ENCODE data around the gene ZC2HC1C. TPM values are rescaled to one million over a fixed set of nuclear protein-coding genes. Genes with fewer than 3 reads are reported as not detected.

The ZC2HC1C gene
- total and polyA plus RNA-seq, 9 of the 15 experiments (the other 6 are each of a cell fraction or from before 2014, with no cell fraction given), result 6.3 to 9.2 (median 7.7) TPM

DNA sequence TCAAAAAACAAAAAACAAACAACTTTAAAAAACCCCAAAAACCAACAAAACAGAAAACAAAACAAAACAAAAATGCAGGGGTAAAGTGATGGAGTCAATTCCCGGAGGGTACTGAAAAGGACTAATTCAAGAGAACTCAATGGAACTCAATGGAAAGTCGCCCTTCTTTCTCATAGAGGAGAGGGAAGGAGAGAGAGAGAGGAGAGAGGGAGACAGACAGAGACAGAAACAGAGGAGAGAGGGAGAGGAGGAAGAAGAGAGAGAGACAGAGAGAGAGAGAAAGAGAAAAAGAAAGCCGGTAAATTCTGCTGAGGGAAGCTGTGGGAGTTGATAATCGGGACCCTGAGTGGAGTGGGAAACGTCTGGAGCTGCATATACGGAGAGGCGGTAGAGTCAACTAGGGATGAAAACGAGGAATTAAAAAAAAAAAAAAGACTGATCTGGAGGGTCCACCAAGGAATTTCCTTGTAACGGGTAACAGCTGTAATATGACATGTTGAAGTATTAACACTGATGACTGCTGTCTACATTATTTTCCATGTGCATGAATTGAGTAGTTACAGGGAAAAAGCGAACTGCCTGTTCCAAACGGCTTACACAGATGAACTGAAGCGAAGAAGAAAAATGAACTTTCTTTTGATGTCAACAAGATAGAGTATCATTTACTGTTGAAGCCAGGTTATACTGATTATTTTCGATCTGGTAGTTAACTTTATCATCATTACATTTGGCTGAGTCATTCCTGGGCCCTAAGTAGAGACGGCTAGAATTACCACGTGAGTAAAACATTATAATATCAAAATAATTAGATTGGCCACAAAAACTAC lies 934 bp upstream of the ZC2HC1C start (continued):
- no peak for TF ChIP-seq ZNF134 (CRISPR knock-in tag; conservative IDR thresholded peaks at IDR 0.05)
- no peak for TF ChIP-seq ZKSCAN1 (IDR thresholded peaks at IDR 0.05; ENCODE audit: low read depth, low read length)
- 0 out of 2 replicates have a peak, but pooled peaks have one; percentile 71 for TF ChIP-seq EHMT2 (IDR thresholded peaks at IDR 0.05)
- no peak for TF ChIP-seq HCFC1 (IDR thresholded peaks at IDR 0.05; ENCODE audit: low read depth, low read length)
- TF ChIP-seq, protein P1, sequence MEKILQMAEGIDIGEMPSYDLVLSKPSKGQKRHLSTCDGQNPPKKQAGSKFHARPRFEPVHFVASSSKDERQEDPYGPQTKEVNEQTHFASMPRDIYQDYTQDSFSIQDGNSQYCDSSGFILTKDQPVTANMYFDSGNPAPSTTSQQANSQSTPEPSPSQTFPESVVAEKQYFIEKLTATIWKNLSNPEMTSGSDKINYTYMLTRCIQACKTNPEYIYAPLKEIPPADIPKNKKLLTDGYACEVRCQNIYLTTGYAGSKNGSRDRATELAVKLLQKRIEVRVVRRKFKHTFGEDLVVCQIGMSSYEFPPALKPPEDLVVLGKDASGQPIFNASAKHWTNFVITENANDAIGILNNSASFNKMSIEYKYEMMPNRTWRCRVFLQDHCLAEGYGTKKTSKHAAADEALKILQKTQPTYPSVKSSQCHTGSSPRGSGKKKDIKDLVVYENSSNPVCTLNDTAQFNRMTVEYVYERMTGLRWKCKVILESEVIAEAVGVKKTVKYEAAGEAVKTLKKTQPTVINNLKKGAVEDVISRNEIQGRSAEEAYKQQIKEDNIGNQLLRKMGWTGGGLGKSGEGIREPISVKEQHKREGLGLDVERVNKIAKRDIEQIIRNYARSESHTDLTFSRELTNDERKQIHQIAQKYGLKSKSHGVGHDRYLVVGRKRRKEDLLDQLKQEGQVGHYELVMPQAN (IDR thresholded peaks at IDR 0.05; ENCODE audit: borderline replicate concordance), result 0 out of 2 replicates have a peak, but pooled peaks have one; percentile 24
- no peak for TF ChIP-seq GTF2F1 (IDR thresholded peaks at IDR 0.05; ENCODE audit: low read depth, low read length)
- TF ChIP-seq, protein P2, sequence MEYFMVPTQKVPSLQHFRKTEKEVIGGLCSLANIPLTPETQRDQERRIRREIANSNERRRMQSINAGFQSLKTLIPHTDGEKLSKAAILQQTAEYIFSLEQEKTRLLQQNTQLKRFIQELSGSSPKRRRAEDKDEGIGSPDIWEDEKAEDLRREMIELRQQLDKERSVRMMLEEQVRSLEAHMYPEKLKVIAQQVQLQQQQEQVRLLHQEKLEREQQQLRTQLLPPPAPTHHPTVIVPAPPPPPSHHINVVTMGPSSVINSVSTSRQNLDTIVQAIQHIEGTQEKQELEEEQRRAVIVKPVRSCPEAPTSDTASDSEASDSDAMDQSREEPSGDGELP (CRISPR knock-in tag; IDR thresholded peaks at IDR 0.05; ENCODE audit: borderline replicate concordance), result no peak
- TF ChIP-seq ZNF224 (CRISPR knock-in tag; IDR thresholded peaks at IDR 0.05), result no peak
- TF ChIP-seq NRF1 (conservative IDR thresholded peaks at IDR 0.05 in 1 of 2, IDR thresholded peaks at IDR 0.05 in 1 of 2), result no peak
- TF ChIP-seq RERE (CRISPR knock-in tag; IDR thresholded peaks at IDR 0.05; ENCODE audit: borderline replicate concordance), result no peak
- TF ChIP-seq, protein P3, sequence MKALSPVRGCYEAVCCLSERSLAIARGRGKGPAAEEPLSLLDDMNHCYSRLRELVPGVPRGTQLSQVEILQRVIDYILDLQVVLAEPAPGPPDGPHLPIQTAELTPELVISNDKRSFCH (CRISPR knock-in tag; IDR thresholded peaks at IDR 0.05), result no peak
- TF ChIP-seq, protein P3 (tag; IDR thresholded peaks at IDR 0.05), result no peak
- peak; percentile 78 for TF ChIP-seq MAFF (IDR thresholded peaks at IDR 0.05; ENCODE audit: low read length)
- no peak for TF ChIP-seq HLTF (IDR thresholded peaks at IDR 0.05)
- TF ChIP-seq ZNF445 (CRISPR knock-in tag; IDR thresholded peaks at IDR 0.05; ENCODE audit: low read depth), result no peak
- peak; percentile 50; the same call in 1 of the 2 replicates for TF ChIP-seq GTF2E2 (tag; IDR thresholded peaks at IDR 0.05)
- no peak for TF ChIP-seq FOXJ3 (CRISPR knock-in tag; IDR thresholded peaks at IDR 0.05)
- TF ChIP-seq OTX1 (CRISPR knock-in tag; IDR thresholded peaks at IDR 0.05), result 0 out of 2 replicates have a peak, but pooled peaks have one; percentile 10
- TF ChIP-seq ZNF197 (CRISPR knock-in tag; IDR thresholded peaks at IDR 0.05; ENCODE audit: low read depth), result no peak
- TF ChIP-seq LARP7 (IDR thresholded peaks at IDR 0.05), result peak; percentile 68; the same call in 1 of the 2 replicates
- TF ChIP-seq C11orf30 (IDR thresholded peaks at IDR 0.05; ENCODE audit: low read depth), result peak; percentile 84

All from K562 (cell line).